ENCODE measurements around the gene UBAP2.
"Not testable (repeated sequence)": the region's sequence is repeated elsewhere in the genome, so short reads cannot be mapped to it uniquely, and the experiment has no call there.

UBAP2 gene

DNA sequence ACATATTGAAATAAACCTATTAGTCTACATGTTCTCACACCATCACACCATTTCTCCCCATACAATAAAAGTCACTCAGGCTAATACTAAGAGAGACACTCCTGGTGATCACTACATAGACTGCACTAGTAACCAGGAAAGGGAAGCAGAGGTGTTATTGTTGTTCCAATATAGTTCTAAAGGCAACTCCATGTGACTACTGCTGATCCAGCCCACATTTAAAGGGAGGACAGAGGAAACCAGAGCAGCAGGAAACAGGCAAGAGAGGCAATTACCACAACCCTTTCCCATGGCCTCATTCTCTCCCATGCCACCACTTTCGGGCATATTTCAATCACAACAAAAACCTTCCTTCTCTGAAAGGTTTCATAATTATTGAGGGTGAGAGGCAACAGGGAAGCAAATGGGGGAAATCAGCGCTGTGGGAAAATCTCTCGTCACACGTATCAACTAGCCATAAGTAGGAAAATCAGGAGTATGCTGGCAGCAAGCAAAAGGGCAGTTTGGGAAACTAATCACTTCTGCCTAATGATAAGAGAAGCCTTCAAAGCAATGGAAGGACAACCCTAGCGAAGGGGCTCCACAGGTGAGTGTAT, 1.8 kb downstream of the UBAP2 start:
- H3K9me3 ChIP-seq = no peaks in the 10 kb centered on the region
- H3K4me1 ChIP-seq (ENCODE audit: control insufficient read depth in 1 of 2, insufficient read depth in 1 of 2, low read depth in 1 of 2, low read length in 1 of 2) = peaks cover 26% of the 10 kb centered on the region in 2 experiments
- H3K27me3 ChIP-seq = no peaks in the 10 kb centered on the region
- peak overlapping the region; percentile 13 for H3K27ac ChIP-seq
- no peaks in the 10 kb centered on the region for H3K36me3 ChIP-seq
- no peak overlapping the region for H3K4me3 ChIP-seq (ENCODE audit: low read depth in 1 of 2, low read length in 1 of 2)
- TF ChIP-seq, protein P1, sequence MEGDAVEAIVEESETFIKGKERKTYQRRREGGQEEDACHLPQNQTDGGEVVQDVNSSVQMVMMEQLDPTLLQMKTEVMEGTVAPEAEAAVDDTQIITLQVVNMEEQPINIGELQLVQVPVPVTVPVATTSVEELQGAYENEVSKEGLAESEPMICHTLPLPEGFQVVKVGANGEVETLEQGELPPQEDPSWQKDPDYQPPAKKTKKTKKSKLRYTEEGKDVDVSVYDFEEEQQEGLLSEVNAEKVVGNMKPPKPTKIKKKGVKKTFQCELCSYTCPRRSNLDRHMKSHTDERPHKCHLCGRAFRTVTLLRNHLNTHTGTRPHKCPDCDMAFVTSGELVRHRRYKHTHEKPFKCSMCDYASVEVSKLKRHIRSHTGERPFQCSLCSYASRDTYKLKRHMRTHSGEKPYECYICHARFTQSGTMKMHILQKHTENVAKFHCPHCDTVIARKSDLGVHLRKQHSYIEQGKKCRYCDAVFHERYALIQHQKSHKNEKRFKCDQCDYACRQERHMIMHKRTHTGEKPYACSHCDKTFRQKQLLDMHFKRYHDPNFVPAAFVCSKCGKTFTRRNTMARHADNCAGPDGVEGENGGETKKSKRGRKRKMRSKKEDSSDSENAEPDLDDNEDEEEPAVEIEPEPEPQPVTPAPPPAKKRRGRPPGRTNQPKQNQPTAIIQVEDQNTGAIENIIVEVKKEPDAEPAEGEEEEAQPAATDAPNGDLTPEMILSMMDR (IDR thresholded peaks at IDR 0.05) = no peak

DNA sequence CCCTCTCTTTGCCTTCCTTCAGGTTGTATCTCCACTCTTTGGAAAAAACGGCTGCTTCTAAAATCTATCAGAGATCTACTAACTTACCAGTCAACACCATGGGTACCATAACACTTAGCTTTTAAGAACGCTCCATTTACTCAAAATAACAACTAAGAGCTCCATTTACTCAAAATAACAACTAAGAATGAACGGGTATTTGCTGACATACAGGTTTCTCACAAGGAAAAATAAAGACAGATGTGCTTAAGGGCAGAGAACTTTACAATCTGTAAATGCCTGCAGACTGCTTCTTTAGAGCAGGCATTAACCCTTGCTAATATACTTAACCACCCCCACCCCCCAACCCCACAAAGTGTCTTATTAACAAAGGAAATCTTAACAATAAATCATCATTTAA, 2.8 kb downstream of the UBAP2 start:
- TF ChIP-seq, protein P1 (IDR thresholded peaks at IDR 0.05) = no peak
- Histone ChIP-seq H3K9me3 (no peaks in the 10 kb centered on the region), H3K36me3 (no peaks in the 10 kb centered on the region), H3K27me3 (no peaks in the 10 kb centered on the region), H3K4me3 (ENCODE audit: low read depth in 1 of 2, low read length in 1 of 2) (no peak overlapping the region), H3K27ac (no peak overlapping the region), H3K4me1 (ENCODE audit: control insufficient read depth in 1 of 2, insufficient read depth in 1 of 2, low read depth in 1 of 2, low read length in 1 of 2) (peaks cover 26% of the 10 kb centered on the region in 2 experiments)

DNA sequence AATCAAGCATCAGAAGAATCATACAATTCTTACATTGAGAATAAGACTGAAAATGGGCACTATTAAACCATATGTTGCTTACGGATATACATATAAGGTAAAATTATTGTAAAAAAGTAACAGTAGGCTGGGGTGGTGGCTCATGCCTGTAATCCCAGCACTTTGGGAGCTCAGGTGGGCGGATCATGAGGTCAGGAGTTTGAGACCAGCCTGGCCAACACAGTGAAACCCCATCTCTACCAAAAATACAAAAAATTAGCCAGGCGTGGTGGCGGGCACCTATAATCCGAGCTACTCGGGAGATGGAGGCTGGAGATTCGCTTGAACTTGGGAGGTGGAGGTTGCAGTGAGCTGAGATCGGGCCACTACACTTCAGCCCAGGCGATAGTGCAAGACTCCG, 6.6 kb downstream of the UBAP2 start:
- H3K36me3 ChIP-seq; H3K9me3 ChIP-seq; H3K27me3 ChIP-seq; H3K27ac ChIP-seq; H3K4me3 ChIP-seq (ENCODE audit: low read depth in 1 of 2, low read length in 1 of 2); H3K4me1 ChIP-seq (ENCODE audit: control insufficient read depth in 1 of 2, insufficient read depth in 1 of 2, low read depth in 1 of 2, low read length in 1 of 2): not testable (repeated sequence)

DNA sequence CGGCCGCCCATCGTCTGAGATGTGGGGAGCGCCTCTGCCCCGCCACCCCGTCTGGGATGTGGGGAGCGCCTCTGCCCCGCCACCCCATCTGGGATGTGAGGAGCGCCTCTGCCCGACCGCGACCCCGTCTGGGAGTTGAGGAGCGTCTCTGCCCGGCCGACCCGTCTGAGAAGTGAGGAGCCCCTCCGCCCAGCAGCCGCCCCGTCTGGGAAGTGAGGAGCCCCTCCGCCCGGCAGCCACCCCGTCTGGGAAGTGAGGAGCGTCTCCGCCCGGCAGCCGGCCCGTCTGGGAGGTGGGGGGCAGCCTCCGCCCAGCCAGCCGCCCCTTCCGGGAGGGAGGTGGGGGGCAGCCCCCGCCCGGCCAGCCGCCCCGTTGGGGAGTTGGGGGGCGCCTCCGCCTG, 9.8 kb downstream of the UBAP2 start:
- not testable (repeated sequence) for H3K36me3 ChIP-seq; H3K4me3 ChIP-seq (ENCODE audit: low read depth in 1 of 2, low read length in 1 of 2); H3K4me1 ChIP-seq (ENCODE audit: control insufficient read depth in 1 of 2, insufficient read depth in 1 of 2, low read depth in 1 of 2, low read length in 1 of 2); H3K9me3 ChIP-seq; H3K27me3 ChIP-seq; H3K27ac ChIP-seq

DNA sequence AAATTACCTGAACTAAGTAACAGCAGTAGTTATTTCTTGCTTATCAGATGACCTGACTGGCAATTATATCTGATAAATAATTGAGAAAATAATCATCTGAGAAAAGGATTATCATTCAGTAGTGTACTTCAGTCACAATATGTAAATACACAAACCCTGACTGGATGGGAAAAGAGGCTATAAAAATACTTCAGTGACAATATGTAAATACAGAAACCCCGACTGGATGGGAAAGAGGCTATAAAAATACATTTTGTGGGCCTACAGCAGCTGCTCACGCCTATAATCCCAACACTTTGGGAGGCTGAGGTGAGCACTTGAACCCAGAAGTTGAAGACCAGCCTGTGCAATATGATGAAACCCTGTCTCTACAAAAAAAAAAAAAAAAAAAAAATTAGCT, 11.1 kb downstream of the UBAP2 start:
- Histone ChIP-seq H3K27ac (no peak overlapping the region), H3K36me3 (no peaks in the 10 kb centered on the region), H3K9me3 (no peaks in the 10 kb centered on the region), H3K4me1 (ENCODE audit: control insufficient read depth in 1 of 2, insufficient read depth in 1 of 2, low read depth in 1 of 2, low read length in 1 of 2) (peaks cover 4 to 9% of the 10 kb centered on the region in 2 experiments), H3K4me3 (ENCODE audit: low read depth in 1 of 2, low read length in 1 of 2) (no peak overlapping the region), H3K27me3 (no peaks in the 10 kb centered on the region)
- TF ChIP-seq, protein P1 (IDR thresholded peaks at IDR 0.05) = no peak

DNA sequence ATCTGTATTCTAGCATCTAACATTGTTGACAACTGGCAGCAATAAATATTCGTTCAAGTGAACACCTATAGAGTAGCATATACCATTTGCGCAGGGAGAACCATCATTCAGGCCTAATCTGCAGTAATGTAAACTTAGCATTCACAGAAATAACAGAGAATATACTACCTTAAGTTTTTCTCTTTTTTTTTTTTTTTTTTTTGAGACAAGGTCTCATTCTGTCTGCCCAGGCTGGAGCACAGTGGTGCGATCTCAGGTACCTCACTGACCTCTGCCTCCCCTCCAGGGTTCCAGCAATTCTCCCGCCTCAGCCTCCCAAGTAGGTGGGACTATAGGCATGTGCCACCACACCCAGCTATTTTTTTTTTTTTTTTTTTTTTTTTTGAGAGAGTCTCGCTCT, 12.1 kb downstream of the UBAP2 start:
- Histone ChIP-seq H3K4me3 (ENCODE audit: low read depth in 1 of 2, low read length in 1 of 2) (no peak overlapping the region), H3K27me3 (no peaks in the 10 kb centered on the region), H3K36me3 (no peaks in the 10 kb centered on the region), H3K27ac (no peak overlapping the region), H3K9me3 (no peaks in the 10 kb centered on the region), H3K4me1 (ENCODE audit: control insufficient read depth in 1 of 2, insufficient read depth in 1 of 2, low read depth in 1 of 2, low read length in 1 of 2) (peaks cover 4 to 9% of the 10 kb centered on the region in 2 experiments)
- TF ChIP-seq, protein P1 (IDR thresholded peaks at IDR 0.05) = no peak

DNA sequence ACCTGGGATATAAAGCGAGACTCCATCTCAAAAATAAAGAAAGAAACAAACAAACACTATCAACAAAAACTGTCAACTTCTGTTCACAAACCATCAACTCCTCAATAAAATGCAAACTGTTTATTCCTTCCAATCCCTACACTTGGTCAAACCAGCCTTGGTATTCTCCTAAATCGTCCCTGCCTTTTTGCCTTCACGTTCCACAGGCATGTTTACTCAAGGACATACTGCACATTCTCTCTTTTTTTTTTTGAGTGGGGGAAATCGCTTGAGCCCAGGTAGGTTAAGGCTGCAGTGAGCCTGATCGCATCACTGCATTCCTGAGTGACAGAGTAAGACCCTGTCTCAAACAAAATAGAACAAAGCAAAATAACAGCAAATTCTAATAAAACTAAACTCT, 13.0 kb downstream of the UBAP2 start:
- TF ChIP-seq, protein P1 (IDR thresholded peaks at IDR 0.05) = no peak
- Histone ChIP-seq H3K27ac (no peak overlapping the region), H3K27me3 (no peaks in the 10 kb centered on the region), H3K4me3 (ENCODE audit: low read depth in 1 of 2, low read length in 1 of 2) (no peak overlapping the region), H3K36me3 (no peaks in the 10 kb centered on the region), H3K9me3 (no peaks in the 10 kb centered on the region), H3K4me1 (ENCODE audit: control insufficient read depth in 1 of 2, insufficient read depth in 1 of 2, low read depth in 1 of 2, low read length in 1 of 2) (peaks cover 4 to 9% of the 10 kb centered on the region in 2 experiments)

Data from neutrophil (primary cell).